Measurements from ENCODE around the gene PFN2. TPM values are rescaled to one million over a fixed set of nuclear protein-coding genes. Genes with fewer than 3 reads are reported as not detected.

PFN2 gene
- polyA plus RNA-seq, 3 donors, result not detected

GRCh38 chr3:149933858-149934257 is 36.8 kb downstream of the PFN2 start:
- Histone ChIP-seq H3K4me3 (replicated peaks in 1 of 3; ENCODE audit: low read depth in 2 of 3, low read length in 3 of 3) (no peak overlapping the region), H2AFZ (ENCODE audit: insufficient read depth, low read depth, low read length, poor library complexity, severe bottlenecking) (no peak overlapping the region), H4K20me1 (ENCODE audit: insufficient read depth, low read length) (peaks cover 100% of the 10 kb centered on the region), H3K79me2 (ENCODE audit: insufficient read depth, low read length) (peaks cover 47% of the 10 kb centered on the region), H3K27ac (ENCODE audit: low read depth in 1 of 2, low read length in 2 of 2) (peak overlapping the region in 1 of 2 donors; percentile 36), H3K4me2 (replicated peaks; ENCODE audit: extremely low read depth, low read length, poor library complexity, severe bottlenecking) (no peak overlapping the region), H3K36me3 (replicated peaks in 1 of 2; ENCODE audit: control insufficient read depth in 1 of 2, insufficient read depth in 2 of 2, low read length in 2 of 2) (peaks cover 17 to 71% of the 10 kb centered on the region in 2 donors), H3K27me3 (ENCODE audit: control insufficient read depth in 2 of 2, insufficient read depth in 2 of 2, low read length in 2 of 2) (no peaks in the 10 kb centered on the region), H3K9ac (ENCODE audit: insufficient read depth, low read length, poor library complexity, severe bottlenecking) (no peak overlapping the region), H3K4me1 (ENCODE audit: control insufficient read depth in 1 of 2, insufficient read depth in 2 of 2, low read length in 2 of 2) (peaks cover 5 to 8% of the 10 kb centered on the region in 2 donors), H3K9me3 (replicated peaks in 1 of 2; ENCODE audit: control insufficient read depth in 1 of 2, insufficient read depth in 1 of 2, low read length in 2 of 2) (peaks cover 0 to 2% of the 10 kb centered on the region in 2 donors)
- Mint-ChIP-seq H3K4me3 (no peak overlapping the region), H3K36me3 (peaks cover 55 to 75% of the 10 kb centered on the region in 2 donors), H3K27ac (peak overlapping the region in 2 of 7 donors; percentile 38 to 80), H3K27me3 (ENCODE audit: low read depth in 3 of 3) (peaks cover 0 to 2% (median 0%) of the 10 kb centered on the region in 3 donors), H3K4me1 (peaks cover 18% of the 10 kb centered on the region), H3K9me3 (peaks cover 0 to 1% (median 0%) of the 10 kb centered on the region in 7 donors)
- no peak for TF ChIP-seq CTCF (IDR thresholded peaks at IDR 0.05)
- DNase-seq, result no peak
- intact Hi-C loops (cut with micrococcal nuclease), result no loop called here

DNA sequence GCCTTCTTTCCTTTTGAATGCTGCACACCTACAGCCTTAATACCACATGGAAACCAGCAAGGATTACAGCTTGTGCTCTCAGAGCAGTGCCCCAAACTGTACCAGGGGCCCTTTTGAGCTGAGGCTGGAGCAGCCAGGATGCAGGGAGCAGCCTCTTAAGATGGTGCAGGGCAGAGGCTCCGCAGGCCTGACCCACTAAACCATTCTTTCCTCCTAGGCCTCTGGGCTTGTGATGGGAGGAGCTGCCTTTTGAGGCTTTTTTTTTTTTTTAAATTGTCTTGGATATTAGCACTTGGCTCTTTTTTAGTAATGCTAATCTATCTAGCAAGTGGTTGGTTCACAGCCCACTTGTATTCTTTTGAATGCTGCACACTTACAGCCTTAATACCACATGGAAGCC is 37.7 kb downstream of the PFN2 start:
- H3K9me3 Mint-ChIP-seq, result peaks cover 0 to 1% (median 0%) of the 10 kb centered on the region in 7 donors
- H3K4me1 ChIP-seq (ENCODE audit: control insufficient read depth in 1 of 2, insufficient read depth in 2 of 2, low read length in 2 of 2), result peaks cover 5 to 8% of the 10 kb centered on the region in 2 donors
- peaks cover 18% of the 10 kb centered on the region for H3K4me1 Mint-ChIP-seq
- no peak for TF ChIP-seq CTCF (IDR thresholded peaks at IDR 0.05)
- H3K27ac Mint-ChIP-seq, result peak overlapping the region in 1 of 7 donors; percentile 21
- H4K20me1 ChIP-seq (ENCODE audit: insufficient read depth, low read length), result peaks cover 100% of the 10 kb centered on the region
- no peaks in the 10 kb centered on the region for H3K27me3 ChIP-seq (ENCODE audit: control insufficient read depth in 2 of 2, insufficient read depth in 2 of 2, low read length in 2 of 2)
- H3K36me3 ChIP-seq (replicated peaks in 1 of 2; ENCODE audit: control insufficient read depth in 1 of 2, insufficient read depth in 2 of 2, low read length in 2 of 2), result peaks cover 20 to 75% of the 10 kb centered on the region in 2 donors
- H3K9me3 ChIP-seq (replicated peaks in 1 of 2; ENCODE audit: control insufficient read depth in 1 of 2, insufficient read depth in 1 of 2, low read length in 2 of 2), result peaks cover 0 to 2% of the 10 kb centered on the region in 2 donors
- H3K9ac ChIP-seq (ENCODE audit: insufficient read depth, low read length, poor library complexity, severe bottlenecking), result no peak overlapping the region
- no peak overlapping the region for H3K27ac ChIP-seq (ENCODE audit: low read depth in 1 of 2, low read length in 2 of 2)
- H3K79me2 ChIP-seq (ENCODE audit: insufficient read depth, low read length), result peaks cover 47% of the 10 kb centered on the region
- peaks cover 56 to 74% of the 10 kb centered on the region in 2 donors for H3K36me3 Mint-ChIP-seq
- DNase-seq, result no peak
- intact Hi-C loops (cut with micrococcal nuclease), result no loop called here
- no peak overlapping the region for H2AFZ ChIP-seq (ENCODE audit: insufficient read depth, low read depth, low read length, poor library complexity, severe bottlenecking)
- H3K4me2 ChIP-seq (replicated peaks; ENCODE audit: extremely low read depth, low read length, poor library complexity, severe bottlenecking), result no peak overlapping the region
- no peak overlapping the region for H3K4me3 Mint-ChIP-seq
- no peak overlapping the region for H3K4me3 ChIP-seq (replicated peaks in 1 of 3; ENCODE audit: low read depth in 2 of 3, low read length in 3 of 3)
- peaks cover 0 to 2% (median 0%) of the 10 kb centered on the region in 3 donors for H3K27me3 Mint-ChIP-seq (ENCODE audit: low read depth in 3 of 3)
- no CpG with 5 or more reads among the region's 1 CpG for WGBS (ENCODE audit: insufficient coverage)
